ENCODE data around the gene TENT5A.

DNA sequence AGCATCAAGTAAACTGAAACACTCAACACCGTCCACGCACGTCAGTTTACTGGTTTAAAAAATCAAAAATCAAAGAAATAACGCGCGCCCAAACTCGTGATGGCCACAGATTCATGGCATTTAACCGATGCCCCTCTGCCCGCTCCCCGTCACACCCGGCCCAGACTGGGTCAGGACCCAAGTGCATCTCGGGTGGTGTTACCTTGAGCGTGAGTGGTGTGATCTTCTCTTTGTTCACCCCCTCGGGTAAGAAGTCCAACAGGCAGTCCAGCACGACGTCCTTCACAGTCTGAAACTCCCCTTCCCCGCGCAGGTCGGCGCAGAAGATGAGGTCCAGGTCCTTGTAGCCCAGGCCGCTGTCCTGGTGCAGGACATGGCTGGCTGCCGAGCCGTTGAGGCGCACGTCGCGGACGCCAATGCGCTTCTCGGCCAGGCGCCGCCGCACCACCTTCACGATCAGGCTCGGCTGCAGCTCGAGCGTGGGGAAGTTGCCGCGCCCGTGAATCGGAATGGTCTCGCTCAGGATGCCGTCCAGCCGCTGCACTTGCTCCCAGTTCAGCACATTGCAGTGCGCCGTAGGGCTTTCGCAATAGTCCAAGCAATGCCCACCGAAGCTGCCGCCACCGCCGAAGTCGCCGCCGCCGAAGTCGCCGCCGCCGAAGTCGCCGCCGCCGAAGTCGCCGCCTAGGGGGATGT is 945 bp downstream of the TENT5A start:
- TF ChIP-seq, protein P1, sequence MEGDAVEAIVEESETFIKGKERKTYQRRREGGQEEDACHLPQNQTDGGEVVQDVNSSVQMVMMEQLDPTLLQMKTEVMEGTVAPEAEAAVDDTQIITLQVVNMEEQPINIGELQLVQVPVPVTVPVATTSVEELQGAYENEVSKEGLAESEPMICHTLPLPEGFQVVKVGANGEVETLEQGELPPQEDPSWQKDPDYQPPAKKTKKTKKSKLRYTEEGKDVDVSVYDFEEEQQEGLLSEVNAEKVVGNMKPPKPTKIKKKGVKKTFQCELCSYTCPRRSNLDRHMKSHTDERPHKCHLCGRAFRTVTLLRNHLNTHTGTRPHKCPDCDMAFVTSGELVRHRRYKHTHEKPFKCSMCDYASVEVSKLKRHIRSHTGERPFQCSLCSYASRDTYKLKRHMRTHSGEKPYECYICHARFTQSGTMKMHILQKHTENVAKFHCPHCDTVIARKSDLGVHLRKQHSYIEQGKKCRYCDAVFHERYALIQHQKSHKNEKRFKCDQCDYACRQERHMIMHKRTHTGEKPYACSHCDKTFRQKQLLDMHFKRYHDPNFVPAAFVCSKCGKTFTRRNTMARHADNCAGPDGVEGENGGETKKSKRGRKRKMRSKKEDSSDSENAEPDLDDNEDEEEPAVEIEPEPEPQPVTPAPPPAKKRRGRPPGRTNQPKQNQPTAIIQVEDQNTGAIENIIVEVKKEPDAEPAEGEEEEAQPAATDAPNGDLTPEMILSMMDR (IDR thresholded peaks at IDR 0.05; ENCODE audit: low read depth, low read length): no peak
- TF ChIP-seq EZH2phosphoT487 (IDR thresholded peaks at IDR 0.05; ENCODE audit: low read depth): no peak

Measured in OCI-LY3 (cell line).